Endothelial cell (in vitro differentiated cells): ENCODE results near the gene PACRG. TPM values are rescaled to one million over a fixed set of nuclear protein-coding genes. Genes with fewer than 3 reads are reported as not detected.
"Not testable (repeated sequence)": the region's sequence is repeated elsewhere in the genome, so short reads cannot be mapped to it uniquely, and the experiment has no call there.

Experiments used
- DNase-seq: peaks from one replicate; pipeline ENCODE4 v3.0.0; 2021; ENCODE audit warnings: low spot score
- H3K27ac Mint-ChIP-seq: one replicate; pipeline ENCODE4 v1.8.0; 2021; ENCODE audit warnings: mixed read lengths, inconsistent platforms; ENCODE audit not compliant: unreplicated experiment
- H3K27me3 Mint-ChIP-seq: one replicate; pipeline ENCODE4 v1.8.0; 2021; ENCODE audit warnings: mild to moderate bottlenecking, moderate library complexity, mixed read lengths, inconsistent platforms; ENCODE audit not compliant: unreplicated experiment
- H3K36me3 Mint-ChIP-seq: one replicate; pipeline ENCODE4 v1.8.0; 2021; ENCODE audit warnings: mild to moderate bottlenecking, low read depth, mixed read lengths, inconsistent platforms; ENCODE audit not compliant: unreplicated experiment
- H3K4me1 Mint-ChIP-seq: one replicate; pipeline ENCODE4 v1.8.0; 2021; ENCODE audit warnings: mild to moderate bottlenecking, mixed read lengths, inconsistent platforms; ENCODE audit not compliant: unreplicated experiment
- H3K4me3 Mint-ChIP-seq: one replicate; pipeline ENCODE4 v1.8.0; 2021; ENCODE audit warnings: mild to moderate bottlenecking, mixed read lengths, inconsistent platforms; ENCODE audit not compliant: unreplicated experiment
- H3K9me3 Mint-ChIP-seq: one replicate; pipeline ENCODE4 v1.8.0; 2021; ENCODE audit warnings: mixed read lengths, inconsistent platforms; ENCODE audit not compliant: unreplicated experiment
- total RNA-seq: library from RNA; stranded (reverse); fragmentation: NEBNext Ultra II Directional; extraction: Animal tissue kit (Norgen Biotek cat#: 25700); gene quantifications from one replicate; pipeline ENCODE4 v1.2.1, GENCODE V29; 2021; ENCODE audit not compliant: unreplicated experiment
- TF ChIP-seq, protein P1 (sequence below): fragments of 200-600 bp; sonication (generic); IDR thresholded peaks from one replicate; pipeline ENCODE4 v1.5.0; 2021; ENCODE audit warnings: antibody characterized with exemption; ENCODE audit not compliant: unreplicated experiment

The PACRG gene
- total RNA-seq, 1 donor from 2014 or later = 1.1 TPM

DNA sequence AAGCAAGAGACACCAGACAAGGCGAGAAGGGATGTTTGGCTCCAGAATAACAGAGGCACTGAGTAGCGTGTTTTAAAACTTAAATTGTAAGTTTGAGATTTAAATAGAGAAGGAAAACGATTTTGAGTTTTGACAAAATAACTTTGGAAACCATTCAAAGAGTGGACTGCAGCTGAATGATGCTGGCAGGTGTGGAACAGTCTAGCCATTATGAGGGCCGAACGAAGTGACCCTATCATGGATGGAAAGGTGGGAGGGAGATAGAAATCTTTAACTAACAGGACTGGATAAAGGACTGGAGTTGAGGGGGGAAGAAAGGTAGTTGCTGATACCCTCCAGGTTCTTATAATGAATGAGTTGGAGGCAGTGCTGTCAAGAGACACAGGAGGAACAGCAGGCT lies 248.4 kb downstream of the PACRG start:
- no peaks in the 10 kb centered on the region for H3K27me3 Mint-ChIP-seq
- no peaks in the 10 kb centered on the region for H3K4me1 Mint-ChIP-seq
- H3K27ac Mint-ChIP-seq = no peak overlapping the region
- TF ChIP-seq, protein P1, sequence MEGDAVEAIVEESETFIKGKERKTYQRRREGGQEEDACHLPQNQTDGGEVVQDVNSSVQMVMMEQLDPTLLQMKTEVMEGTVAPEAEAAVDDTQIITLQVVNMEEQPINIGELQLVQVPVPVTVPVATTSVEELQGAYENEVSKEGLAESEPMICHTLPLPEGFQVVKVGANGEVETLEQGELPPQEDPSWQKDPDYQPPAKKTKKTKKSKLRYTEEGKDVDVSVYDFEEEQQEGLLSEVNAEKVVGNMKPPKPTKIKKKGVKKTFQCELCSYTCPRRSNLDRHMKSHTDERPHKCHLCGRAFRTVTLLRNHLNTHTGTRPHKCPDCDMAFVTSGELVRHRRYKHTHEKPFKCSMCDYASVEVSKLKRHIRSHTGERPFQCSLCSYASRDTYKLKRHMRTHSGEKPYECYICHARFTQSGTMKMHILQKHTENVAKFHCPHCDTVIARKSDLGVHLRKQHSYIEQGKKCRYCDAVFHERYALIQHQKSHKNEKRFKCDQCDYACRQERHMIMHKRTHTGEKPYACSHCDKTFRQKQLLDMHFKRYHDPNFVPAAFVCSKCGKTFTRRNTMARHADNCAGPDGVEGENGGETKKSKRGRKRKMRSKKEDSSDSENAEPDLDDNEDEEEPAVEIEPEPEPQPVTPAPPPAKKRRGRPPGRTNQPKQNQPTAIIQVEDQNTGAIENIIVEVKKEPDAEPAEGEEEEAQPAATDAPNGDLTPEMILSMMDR = no peak
- DNase-seq = no peak
- no peaks in the 10 kb centered on the region for H3K36me3 Mint-ChIP-seq
- H3K4me3 Mint-ChIP-seq = no peak overlapping the region
- H3K9me3 Mint-ChIP-seq = no peaks in the 10 kb centered on the region

DNA sequence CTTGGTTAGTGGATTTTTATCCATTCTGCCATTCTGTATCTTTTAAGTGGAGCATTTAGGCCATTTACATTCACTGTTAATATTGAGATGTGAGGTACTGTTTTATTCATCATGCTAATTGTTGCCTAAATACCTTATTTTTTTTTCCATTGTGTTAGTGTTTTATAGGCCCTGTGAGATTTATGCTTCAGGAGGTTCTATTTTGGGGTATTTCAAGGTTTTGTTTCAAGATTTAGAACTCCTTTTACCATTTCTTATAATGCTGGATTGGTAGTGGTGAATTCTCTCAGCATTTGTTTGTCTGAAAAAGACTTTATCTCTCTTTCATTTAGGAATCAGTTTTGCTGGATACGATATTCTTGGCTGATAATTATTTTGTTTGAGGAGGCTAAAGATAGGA lies 255.5 kb downstream of the PACRG start:
- not testable (repeated sequence) for H3K27me3 Mint-ChIP-seq, H3K9me3 Mint-ChIP-seq, H3K36me3 Mint-ChIP-seq, H3K4me1 Mint-ChIP-seq, DNase-seq, H3K4me3 Mint-ChIP-seq, H3K27ac Mint-ChIP-seq

- TF ChIP-seq, protein P1 = no peak
- Mint-ChIP-seq H3K36me3 (peaks cover 4% of the 10 kb centered on the region), H3K4me1 (no peaks in the 10 kb centered on the region), H3K9me3 (no peaks in the 10 kb centered on the region), H3K27ac (no peak overlapping the region), H3K4me3 (no peak overlapping the region), H3K27me3 (no peaks in the 10 kb centered on the region)
- DNase-seq = no peak
These were observed 271.0 kb downstream of the PACRG start for GRCh38 chr6:162998777-162999176.

- Mint-ChIP-seq H3K27ac (no peak overlapping the region), H3K27me3 (no peaks in the 10 kb centered on the region), H3K36me3 (peaks cover 4% of the 10 kb centered on the region), H3K4me1 (no peaks in the 10 kb centered on the region), H3K4me3 (no peak overlapping the region), H3K9me3 (no peaks in the 10 kb centered on the region)
- no peak for DNase-seq
- TF ChIP-seq, protein P1 = no peak
These were observed 272.0 kb downstream of the PACRG start for GRCh38 chr6:162999575-163000285.

GRCh38 chr6:163001330-163001729 lies 273.6 kb downstream of the PACRG start:
- no peak overlapping the region for H3K4me3 Mint-ChIP-seq
- DNase-seq = no peak
- no peaks in the 10 kb centered on the region for H3K27me3 Mint-ChIP-seq
- H3K27ac Mint-ChIP-seq = no peak overlapping the region
- H3K36me3 Mint-ChIP-seq = no peaks in the 10 kb centered on the region
- no peaks in the 10 kb centered on the region for H3K9me3 Mint-ChIP-seq
- TF ChIP-seq, protein P1 = no peak
- H3K4me1 Mint-ChIP-seq = no peaks in the 10 kb centered on the region
